NCI-H2227 treated with DMSO at 0.1 percent for 48 hours (cell line): Measurements from ENCODE around the gene C16orf74.

Source experiments
- DNase-seq: peaks from one replicate; lab custom pipeline; 2025; lab: John Stamatoyannopoulos, UW

Gene C16orf74

DNA sequence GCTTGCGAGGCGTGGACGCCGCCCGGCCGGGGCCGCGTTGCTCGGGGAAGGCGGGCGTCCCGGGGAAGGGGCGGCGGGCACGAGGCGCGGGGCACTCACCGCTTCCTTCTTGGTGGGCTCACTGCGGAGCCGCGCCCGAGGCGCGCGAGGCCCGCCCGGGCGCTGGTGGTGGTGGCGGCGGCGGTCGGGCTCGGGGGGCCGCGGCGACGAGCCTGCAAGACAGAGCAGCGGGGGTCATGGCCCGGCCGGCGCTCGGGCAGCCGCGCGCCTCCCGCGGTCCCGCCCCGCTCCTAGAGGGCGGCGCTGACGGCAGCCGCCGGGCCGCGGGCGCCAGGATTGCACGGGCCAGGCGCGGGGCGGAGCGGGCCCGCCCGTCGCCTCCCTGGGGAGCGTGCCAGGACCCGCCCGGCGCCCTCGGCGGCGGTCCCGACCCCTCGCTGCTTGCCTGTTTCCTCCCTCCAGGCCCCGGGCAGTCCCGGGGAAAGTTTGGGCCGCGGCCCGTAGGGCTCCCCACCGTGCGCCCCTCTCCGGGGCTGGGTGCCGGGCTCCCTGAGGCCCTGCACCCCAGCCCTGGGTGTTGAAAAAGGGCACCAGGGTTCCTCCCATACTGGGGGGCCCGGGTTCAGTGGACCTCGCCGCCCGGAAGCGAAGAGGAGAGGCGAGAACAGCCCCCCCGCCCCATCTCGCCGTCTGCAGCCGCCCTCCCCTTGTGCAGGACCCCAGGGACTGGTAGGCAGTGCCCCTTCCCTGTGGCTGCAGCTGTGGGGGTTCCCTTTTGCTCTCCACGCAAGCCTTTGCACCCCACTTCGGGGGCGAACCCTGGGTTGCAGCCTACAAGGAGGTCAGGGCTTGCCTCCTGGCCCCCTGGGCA lies at the start of gene C16orf74:
Gene C16orf74, minus strand, starts transcription at position 270 of the 871 bp plus-strand sequence. CDS start 15,879 bp downstream, outside the sequence.
- no peak for DNase-seq

DNA sequence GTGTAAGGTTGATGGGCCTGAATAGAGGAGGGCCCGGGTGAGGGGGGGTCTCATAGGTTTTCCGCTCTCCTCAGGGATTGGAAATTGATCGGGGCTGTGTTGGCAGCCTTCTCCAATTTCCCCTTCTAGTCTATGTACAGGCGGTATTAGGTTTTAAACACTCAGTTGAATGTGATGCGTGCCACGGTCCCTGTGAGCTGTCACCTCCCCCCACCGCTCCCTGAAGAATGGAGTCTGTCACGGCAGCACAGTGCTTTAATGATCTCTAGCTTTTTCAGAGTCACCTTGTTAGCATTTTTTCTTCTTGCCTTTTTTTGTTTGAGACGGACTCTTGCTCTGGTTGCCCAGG lies 49.4 kb upstream of the C16orf74 start:
- DNase-seq, result no peak

DNA sequence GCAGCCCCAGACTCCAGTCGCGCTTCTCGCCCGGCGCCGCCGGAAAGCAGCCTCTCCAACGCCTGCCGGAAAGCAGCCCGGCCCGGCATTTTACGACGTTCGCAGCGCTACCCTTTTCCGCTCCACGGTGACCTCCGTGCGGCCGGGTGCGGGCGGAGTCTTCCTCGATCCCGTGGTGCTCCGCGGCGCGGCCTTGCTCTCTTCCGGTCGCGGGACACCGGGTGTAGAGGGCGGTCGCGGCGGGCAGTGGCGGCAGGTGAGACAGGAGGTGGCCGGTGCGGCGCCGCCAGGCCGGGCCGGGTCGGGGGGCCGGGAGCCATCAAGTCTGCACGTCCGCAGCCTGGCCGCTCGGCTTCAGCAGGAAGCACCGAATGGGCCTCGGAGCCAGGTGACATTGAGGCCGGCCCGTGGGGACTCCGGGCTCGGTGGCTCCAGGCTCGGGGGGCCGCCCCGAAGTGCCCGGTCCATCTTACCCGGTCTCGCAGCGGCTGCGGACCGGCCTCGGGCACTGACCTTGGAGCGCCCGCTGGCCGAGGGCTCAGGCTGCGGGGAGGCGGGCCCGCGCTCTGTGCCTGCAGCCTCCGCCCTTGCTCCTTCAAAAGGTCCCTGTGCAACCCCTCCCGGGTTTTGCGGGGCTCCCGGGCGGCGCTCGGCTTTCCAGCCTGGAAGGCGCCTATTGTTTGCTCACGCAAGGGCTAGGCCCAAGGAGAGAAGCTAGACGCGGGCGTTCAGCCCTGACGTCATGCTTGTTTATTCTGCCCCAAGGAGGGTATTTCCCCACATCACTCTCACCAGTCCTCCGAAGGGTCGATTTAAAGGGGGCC lies 48.8 kb upstream of the C16orf74 start, which contains the start of the genes COX4I1 and EMC8:
Gene COX4I1, plus strand, starts transcription at position 199 of the 824 bp plus-strand sequence. CDS start 1,511 bp downstream, outside the sequence.
Gene EMC8, minus strand, starts transcription at position 48 of the 824 bp plus-strand sequence. CDS start 249 bp downstream, outside the sequence.
- DNase-seq, result peak; percentile 67

GRCh38 chr16:85798901-85799496 lies 48.1 kb upstream of the C16orf74 start:
- DNase-seq, result no peak

DNA sequence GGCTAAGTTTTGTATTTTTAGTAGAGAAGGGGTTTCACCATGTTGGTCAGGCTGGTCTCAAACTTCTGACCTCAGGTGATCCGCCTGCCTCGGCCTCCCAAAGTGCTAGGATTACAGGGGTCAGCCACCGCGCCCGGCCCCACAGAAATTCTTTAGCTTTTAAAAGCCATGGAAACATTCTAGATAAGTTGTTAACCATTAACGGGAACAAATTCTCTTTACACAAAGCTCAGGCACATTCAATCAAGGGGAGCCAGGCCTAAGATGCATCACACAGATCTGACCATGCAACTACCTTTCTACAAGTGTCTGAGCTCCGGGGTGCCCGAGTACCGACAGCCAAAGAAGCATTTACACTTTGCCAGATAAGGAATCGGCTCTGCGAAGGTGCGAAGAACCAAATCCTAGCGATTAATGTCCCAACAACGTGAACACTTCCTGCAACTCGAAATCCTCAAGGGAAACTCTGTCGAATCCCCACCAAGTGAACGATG lies 47.4 kb upstream of the C16orf74 start:
- no peak for DNase-seq

DNA sequence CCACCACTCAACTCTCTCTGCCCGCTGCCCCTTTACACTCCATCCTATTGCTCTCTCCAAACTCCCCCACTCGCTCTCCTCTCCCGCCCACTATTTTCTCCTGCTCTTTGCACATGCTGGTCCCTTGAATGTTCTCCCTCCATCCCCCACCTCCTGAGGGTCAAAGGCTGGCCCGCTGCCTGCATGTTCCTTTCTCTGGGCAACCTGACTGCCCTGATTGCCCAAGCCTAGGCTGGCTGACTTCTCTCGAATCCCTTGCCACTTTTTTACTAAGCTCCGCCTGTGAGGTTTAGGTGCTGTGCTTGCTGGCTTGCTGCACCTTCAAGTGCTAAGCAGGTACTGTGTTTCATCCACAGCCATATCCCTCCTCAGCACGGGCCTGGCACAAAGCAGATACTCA lies 45.7 kb upstream of the C16orf74 start:
- no peak for DNase-seq

DNA sequence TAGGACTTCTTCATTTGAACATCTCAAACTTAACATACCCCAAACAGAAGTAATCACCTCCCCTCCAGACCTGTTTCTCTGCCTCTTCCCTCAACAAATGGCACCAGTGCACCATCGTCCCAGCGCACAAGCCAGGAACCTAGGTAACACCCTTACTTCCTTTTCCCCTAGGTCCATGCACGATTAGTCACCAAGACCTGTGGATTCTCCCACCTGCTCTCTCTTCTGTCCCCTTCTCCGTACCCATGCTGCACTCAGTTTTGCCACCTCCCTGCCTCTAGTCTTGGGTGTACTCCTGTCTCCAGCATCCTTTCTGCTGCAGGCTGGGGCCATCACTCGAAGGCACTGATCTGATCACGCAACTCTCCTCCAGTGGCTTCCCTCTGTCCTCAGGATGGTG lies 45.3 kb upstream of the C16orf74 start:
- DNase-seq, result no peak

DNA sequence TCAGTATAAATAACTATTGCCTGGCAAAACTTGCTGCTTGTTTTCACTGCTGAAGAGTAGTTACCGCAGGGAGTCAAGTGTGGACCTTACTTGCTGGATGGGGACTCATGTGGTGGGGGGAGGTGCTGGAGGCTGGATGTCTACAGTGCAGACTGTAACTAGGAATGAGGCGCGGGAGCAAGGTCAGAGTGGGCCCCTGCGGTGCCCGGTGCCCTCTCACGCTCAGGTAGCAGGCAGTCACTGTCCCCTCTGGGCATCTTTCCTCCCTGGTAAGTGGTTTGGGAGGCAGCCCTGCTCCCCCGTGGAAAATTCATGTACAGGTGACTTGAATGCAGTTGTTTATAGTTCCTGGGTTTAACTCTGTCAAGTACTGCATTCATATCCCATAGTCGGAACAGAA lies 43.8 kb upstream of the C16orf74 start:
- no peak for DNase-seq

- DNase-seq, result no peak
Measured at GRCh38 chr16:85793662-85794298, 42.9 kb upstream of the C16orf74 start.

- no peak for DNase-seq
Measured at GRCh38 chr16:85789773-85790172, 38.9 kb upstream of the C16orf74 start.

DNA sequence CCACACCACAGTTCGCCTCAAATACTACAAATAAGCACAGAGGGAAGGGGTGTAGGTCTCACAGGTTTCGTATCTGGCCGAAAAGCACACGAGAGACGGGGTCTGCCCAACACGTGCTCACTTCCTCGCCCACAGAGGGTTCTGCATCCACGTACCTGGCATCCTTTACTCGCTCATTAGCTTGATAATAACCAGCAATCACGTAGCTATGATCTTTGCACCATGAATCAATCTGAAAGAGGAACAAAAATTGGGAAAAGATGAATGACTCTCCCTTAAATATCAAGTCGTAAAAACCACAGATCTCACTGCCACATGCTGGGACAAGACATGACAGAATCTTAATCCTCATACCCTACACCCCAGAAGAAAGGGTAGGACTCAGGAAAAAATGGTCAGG lies 37.9 kb upstream of the C16orf74 start:
- no peak for DNase-seq

GRCh38 chr16:85785927-85786326 lies 35.0 kb upstream of the C16orf74 start:
- no peak for DNase-seq

GRCh38 chr16:85784813-85785212 lies 33.9 kb upstream of the C16orf74 start:
- no peak for DNase-seq

DNA sequence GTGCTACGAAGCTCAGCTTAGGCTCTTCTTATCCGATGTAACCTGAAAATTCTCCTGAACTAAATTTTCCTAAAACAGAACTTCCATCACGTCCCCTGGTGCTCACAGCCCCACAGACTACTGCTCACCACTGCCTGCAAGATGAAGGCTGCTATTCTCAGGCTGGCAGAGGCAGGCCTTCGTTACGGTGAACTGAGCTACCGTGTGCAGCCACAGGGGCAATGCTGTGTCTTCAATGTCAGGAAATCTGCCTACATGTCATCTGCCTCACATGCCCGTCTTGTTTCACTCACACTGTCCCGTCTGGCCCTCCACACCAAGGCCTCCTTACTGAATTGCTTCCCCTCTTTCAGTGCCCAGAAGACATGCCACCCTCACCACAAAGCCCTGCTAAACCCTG lies 32.5 kb upstream of the C16orf74 start:
- DNase-seq, result no peak

DNA sequence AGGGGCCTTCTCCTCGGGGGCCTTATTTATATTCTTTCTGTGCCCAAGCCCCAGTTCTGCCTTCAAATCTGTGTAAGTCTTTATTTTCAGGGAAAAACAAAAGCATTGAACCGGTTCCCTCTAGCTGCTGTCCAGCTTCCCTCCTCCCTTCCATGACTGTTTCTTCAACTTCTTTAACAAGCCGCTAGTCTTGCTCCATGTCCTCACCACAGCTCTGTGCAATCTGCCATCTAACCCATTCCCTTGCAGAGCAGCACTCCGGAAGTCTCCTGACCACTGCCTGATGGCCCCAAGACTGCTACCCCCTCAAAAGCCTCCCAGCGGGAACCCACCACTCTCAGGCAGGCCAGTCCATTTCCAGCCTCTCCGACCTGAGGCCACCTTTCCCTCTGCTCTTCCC lies 31.6 kb upstream of the C16orf74 start:
- no peak for DNase-seq

GRCh38 chr16:85781695-85782370 lies 30.9 kb upstream of the C16orf74 start:
- DNase-seq, result no peak

DNA sequence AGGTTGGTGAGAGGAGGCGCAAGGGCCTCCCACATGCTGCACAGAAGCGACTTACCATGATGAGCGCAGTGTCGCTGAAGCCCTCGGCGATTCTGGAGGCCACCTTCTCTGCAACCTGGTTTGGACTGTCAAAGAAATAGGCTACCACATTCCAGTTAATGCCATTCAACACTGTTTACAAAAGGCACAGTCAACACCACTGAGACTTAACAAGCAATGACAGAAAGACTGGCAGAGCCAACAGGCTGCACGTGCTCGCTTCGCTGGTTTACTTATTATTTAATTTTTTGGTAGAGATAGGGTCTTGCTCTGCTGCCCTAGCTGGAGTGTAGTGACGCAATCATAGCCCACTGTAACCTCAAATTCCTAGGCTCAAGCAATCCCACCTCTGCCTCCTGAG lies 30.3 kb upstream of the C16orf74 start:
- no peak for DNase-seq

- DNase-seq, result no peak
Measured at GRCh38 chr16:85780281-85780680, 29.4 kb upstream of the C16orf74 start.

GRCh38 chr16:85778873-85779272 lies 28.0 kb upstream of the C16orf74 start:
- no peak for DNase-seq

- no peak for DNase-seq
Measured at GRCh38 chr16:85777583-85778310, 26.9 kb upstream of the C16orf74 start.

GRCh38 chr16:85774811-85775210 lies 23.9 kb upstream of the C16orf74 start:
- no peak for DNase-seq
